HG02610 (cell line): Measurements from ENCODE around the gene ADAMTSL2.

Source experiments
- ATAC-seq: cut with Tn5 transposase; IDR thresholded peaks from one replicate; pipeline ENCODE4 v1.9.1; 2021; ENCODE audit warnings: mild to moderate bottlenecking, moderate library complexity; ENCODE audit not compliant: unreplicated experiment

Gene ADAMTSL2

GRCh38 chr9:133602277-133602676 is 67.8 kb downstream of the ADAMTSL2 start:
- no peak for ATAC-seq

DNA sequence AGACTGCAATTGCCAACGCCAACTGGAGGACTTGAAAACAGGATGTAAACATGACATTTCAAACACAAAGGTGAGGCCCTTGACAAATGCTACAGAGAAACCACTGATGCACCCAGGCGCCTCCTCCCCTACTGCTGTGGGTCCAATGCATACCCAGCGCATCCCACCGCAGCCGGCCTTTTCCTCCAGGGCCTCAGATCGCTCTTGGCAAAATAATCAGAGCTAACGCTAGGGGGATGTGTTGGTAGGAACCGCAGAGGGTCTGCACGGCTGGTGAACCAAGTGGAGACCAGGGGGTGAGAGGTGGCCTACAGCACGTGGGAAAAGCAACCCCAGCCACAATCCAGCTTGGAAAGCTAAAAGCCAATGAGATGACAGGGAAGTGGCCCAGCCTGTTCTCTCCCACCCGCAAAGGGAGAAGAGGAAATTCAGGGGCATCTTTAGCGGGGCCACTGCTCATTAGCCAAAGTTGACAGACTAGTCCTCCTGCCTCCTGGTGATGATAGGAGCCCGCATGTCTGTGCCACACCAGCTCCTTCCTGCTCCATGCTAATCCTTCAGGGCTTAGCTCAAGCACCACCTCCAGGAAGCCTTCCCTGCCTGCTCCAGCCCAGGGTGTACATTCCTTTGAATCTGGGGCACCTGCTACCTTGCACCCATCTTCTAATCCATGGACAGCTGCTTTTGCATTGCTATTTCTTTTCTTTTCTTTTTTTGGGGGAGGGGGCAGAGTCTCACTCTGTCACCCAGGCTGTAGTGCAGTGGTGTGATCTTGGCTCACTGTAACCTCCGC is 68.8 kb downstream of the ADAMTSL2 start:
- no peak for ATAC-seq

- no peak for ATAC-seq
Measured at GRCh38 chr9:133604214-133604613, 69.7 kb downstream of the ADAMTSL2 start.

- no peak for ATAC-seq
Measured at GRCh38 chr9:133604856-133605255, 70.4 kb downstream of the ADAMTSL2 start.

DNA sequence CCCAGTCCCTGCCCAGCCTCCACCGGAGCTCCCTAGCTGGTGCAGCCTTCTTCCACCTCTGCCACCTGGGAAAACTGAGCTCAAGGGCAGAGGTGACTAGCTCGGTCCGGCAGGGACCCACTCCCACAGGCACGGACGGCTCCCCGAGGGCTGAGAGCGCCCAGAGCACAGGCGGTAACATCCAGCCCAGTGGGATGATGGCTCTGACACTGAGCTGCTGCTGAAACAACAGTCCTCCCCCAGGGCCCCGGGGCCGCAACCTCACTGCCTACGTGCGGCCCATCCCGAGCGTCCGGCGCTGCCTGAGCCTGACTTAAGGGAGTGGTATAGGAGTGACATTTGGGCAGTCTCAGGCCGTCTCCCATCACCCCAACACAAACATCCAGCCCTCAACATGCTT is 70.9 kb downstream of the ADAMTSL2 start:
- ATAC-seq = no peak

DNA sequence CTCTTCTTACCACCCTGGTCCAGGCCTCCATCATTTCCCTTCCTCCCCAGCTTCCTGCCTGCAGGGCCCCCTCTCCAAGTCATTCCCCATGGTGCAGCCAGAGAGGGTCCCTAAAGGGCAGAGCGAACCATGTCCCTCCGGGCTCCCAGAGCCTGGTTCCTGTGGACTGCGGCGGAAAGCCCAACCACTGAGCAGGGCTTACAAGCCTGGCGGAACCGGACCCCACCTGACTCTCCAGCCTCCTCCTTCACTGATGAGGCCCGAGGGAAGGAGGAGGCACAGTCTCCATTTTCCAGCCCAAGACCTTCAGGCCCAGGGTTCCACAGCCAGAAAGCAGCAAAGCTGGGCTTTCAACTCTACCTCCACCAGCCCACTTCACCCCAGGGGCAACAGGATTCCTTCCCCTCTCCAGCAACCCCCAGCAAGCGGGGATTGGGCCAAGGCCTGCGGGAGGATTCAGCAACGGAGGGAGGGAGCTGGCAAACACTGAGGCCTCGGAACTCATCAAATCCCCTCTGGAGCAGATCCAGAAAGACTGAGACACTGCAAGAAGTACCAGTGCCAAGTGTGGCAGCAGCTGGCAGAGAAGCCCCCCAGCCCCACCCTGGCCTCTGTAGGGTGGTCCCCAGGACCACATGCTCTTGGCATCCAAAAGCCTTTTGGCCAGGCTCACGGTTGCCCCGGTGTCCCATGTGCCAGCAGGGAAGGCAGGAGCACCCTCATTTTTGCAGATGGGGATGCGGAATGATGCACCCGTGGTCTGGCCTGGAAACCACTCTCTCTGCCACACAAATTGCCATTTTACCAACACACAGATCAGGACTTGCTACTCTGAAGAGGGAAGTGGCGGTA is 71.6 kb downstream of the ADAMTSL2 start:
- no peak for ATAC-seq

- ATAC-seq = no peak
Measured at GRCh38 chr9:133606708-133607025, 72.2 kb downstream of the ADAMTSL2 start.

DNA sequence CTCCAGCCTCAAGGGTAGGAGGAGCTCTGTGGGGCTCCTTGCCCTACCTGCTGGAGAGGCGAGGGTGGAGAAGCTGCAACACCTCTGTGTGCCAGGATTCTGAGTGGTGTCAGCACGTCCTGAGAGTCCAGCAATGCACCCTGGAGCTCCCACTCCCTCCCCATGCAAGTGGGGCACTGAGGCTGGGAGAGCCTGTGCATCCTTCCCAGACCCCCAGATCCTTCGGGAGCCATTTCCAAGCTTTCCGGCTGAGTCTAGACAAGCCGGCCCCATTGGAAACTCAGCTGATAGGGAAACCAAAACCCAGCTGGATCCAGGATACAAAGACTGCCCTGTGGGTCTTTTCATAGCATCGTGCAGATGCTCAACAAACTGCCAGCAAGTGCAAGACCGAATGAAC is 72.9 kb downstream of the ADAMTSL2 start:
- no peak for ATAC-seq

DNA sequence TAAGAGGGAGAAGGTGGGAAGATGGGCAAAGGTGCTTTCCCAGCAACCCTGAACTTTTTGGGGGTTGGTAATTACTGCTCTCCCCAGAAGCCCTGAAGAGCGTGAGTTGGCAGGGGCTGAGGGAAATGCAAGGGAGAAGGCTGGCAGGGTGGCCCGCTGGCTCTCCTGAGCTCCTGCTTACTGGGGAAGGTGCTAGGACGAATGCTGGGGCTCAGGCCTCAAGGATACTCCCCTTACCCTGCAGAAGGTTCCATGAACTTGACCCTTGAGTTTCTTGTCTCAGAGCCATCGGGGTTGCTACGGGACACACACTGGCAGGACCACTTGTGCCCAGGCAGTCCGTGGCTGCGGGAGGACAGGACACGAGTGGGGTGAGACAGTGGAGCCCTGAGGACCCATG is 73.5 kb downstream of the ADAMTSL2 start:
- no peak for ATAC-seq

- ATAC-seq = no peak
Measured at GRCh38 chr9:133608382-133608781, 73.9 kb downstream of the ADAMTSL2 start.

- no peak for ATAC-seq
Measured at GRCh38 chr9:133608889-133609288, 74.4 kb downstream of the ADAMTSL2 start.

- no peak for ATAC-seq
Measured at GRCh38 chr9:133609311-133610098, 75.0 kb downstream of the ADAMTSL2 start, which contains the start of gene FAM163B. Gene FAM163B (minus strand): TSS chr9:133609389. CDS start chr9:133580223, 29,166 bp downstream.

GRCh38 chr9:133610845-133611244 is 76.3 kb downstream of the ADAMTSL2 start:
- ATAC-seq = no peak

GRCh38 chr9:133612051-133612450 is 77.5 kb downstream of the ADAMTSL2 start:
- ATAC-seq = no peak

DNA sequence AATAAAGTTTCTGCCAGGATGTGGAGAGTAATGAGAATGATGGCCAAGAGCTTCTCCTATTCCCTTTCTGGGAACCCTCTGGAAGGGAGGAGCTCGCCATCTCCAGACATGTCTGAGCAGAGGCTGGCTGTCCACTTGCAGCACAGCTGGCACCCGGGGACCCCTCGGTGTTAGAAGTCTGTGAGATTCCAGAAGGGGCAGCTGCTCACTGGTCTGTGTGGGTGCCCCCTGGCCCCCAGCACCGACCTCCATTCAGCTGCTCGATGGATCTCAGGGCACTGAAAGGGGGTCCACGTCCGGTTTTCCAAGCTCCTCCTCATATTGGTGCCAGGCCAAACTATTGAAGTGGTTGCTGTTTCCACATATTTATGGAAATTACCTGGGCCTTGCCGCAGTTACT is 78.3 kb downstream of the ADAMTSL2 start:
- ATAC-seq = no peak

DNA sequence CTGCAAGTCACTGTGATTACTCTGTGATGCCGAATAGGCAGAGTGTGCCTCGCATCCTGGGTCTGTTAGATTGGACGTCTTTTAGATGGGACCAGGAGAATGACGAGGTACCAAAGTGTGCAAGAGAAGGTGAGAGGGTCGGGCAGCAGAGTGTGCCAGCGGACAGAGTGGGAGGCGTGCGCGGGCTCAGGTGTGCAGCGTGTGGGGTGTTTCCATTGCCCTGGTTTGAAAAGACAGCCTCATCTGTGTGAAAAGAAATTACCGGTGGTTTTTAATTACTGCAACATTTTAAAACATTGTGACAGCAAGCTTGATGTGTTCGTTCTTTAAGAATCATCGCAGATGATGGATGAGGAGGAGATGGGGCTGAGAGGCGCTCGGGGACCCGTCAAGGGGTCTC is 78.9 kb downstream of the ADAMTSL2 start:
- ATAC-seq = no peak

- ATAC-seq = no peak
Measured at GRCh38 chr9:133614056-133614455, 79.6 kb downstream of the ADAMTSL2 start.

DNA sequence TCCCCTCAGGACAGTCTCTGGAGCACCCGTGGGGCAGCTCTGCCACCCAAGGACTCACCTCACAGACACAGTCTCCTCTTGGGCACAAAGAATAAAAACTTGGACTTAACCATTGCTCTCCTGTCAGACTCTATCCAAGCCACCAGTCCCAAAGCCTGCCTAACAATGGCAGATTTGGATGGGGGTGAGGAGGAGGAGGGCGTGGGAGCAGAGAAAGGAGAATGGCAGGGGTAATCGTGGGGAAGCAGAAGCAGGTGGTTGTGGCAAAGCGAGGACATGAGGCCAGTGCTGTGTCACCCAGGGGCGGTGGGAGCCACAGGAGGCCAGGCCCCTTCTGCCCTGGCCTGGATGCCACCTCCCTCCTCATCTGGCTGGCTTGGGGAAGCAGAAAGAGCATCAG is 80.2 kb downstream of the ADAMTSL2 start:
- no peak for ATAC-seq

- no peak for ATAC-seq
Measured at GRCh38 chr9:133615186-133615585, 80.7 kb downstream of the ADAMTSL2 start.

DNA sequence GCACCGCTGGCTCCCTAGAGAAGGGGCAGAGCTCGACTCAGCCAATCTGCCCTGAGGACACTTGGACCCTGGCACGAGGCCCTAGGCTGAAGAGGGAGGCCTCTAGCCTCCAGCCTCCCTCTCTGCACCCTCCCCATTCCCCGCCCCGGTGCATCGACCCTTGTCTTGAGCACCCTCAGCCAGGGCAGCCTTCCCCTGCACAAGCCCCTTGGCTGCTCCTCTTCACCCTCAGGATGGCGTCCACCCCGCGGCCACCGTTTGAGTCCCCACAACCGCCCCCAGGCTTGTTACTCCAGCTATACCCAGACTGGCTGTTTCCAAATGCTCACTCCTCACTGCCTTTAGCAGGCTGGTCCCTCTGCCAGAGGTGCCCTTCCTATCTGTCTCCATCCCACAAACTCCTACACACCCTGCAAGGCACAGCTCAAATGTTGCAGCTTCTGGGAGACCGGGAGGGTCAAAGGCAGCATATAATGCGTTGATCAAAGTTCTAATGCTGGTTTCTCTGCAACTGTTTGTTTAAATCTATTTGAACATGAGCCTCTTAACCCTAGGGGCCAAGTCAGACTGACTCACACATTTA is 81.2 kb downstream of the ADAMTSL2 start:
- ATAC-seq = no peak
